Adrenal gland (tissue), 5 donors: ENCODE data around the gene EXOC3.

Experiments used
- CTCF ChIP-seq, 6 experiments: fragments of 450-650 bp in 4 of 6; fragments of 200-600 bp in 2 of 6; sonication (generic) in 1 of 6; IDR thresholded peaks; 1 replicate in 5 of 6; 2 replicates in 1 of 6; pipeline versions ENCODE4 v1.5.1 to v1.8.0; 2016 to 2021; ENCODE audit warnings: antibody characterized with exemption in 6 of 6, mild to moderate bottlenecking in 2 of 6, moderate library complexity in 1 of 6
- POLR2A ChIP-seq, 2 donors: fragments of 450-650 bp; IDR thresholded peaks; one replicate each; pipeline ENCODE4 v1.6.1; 2017; ENCODE audit warnings: antibody characterized with exemption in 2 of 2, mild to moderate bottlenecking in 2 of 2, moderate library complexity in 1 of 2
- donor health status: DM: no; HTN: no; CAD: no.

- TF ChIP-seq POLR2A (IDR thresholded peaks at IDR 0.05) = no peak
- no peak for TF ChIP-seq CTCF (IDR thresholded peaks at IDR 0.05)
Measured at GRCh38 chr5:478982-479535, 36.1 kb downstream of the EXOC3 start.
